ENCODE data around the gene BOK. TPM values are rescaled to one million over a fixed set of nuclear protein-coding genes. Genes with fewer than 3 reads are reported as not detected.

Gene BOK
- total and polyA plus RNA-seq, 2 experiments from 2014 or later: 32.2 to 45.8 TPM

DNA sequence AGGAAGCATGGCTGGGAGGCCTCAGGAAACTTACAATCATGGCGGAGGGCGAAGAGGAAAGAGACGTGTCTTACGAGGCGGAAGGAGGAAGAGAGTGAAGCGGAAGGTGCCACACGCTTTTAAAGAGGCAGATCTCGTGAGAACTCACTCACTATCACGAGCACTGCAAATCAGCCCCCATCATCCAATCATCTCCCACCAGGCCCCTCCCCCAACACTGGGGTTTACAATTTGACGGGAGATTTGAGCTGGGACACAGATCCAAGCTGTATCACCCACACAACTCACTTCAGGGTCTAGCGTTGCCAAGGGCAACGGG is 5.1 kb upstream of the BOK start:
- Histone ChIP-seq H3K27ac (no peak overlapping the region), H3K4me1 (ENCODE audit: low read depth) (no peaks in the 10 kb centered on the region), H3K27me3 (no peaks in the 10 kb centered on the region), H3K36me3 (no peaks in the 10 kb centered on the region), H3K9me3 (ENCODE audit: low read depth) (no peaks in the 10 kb centered on the region), H3K4me3 (no peak overlapping the region)
- TF ChIP-seq, protein P1, sequence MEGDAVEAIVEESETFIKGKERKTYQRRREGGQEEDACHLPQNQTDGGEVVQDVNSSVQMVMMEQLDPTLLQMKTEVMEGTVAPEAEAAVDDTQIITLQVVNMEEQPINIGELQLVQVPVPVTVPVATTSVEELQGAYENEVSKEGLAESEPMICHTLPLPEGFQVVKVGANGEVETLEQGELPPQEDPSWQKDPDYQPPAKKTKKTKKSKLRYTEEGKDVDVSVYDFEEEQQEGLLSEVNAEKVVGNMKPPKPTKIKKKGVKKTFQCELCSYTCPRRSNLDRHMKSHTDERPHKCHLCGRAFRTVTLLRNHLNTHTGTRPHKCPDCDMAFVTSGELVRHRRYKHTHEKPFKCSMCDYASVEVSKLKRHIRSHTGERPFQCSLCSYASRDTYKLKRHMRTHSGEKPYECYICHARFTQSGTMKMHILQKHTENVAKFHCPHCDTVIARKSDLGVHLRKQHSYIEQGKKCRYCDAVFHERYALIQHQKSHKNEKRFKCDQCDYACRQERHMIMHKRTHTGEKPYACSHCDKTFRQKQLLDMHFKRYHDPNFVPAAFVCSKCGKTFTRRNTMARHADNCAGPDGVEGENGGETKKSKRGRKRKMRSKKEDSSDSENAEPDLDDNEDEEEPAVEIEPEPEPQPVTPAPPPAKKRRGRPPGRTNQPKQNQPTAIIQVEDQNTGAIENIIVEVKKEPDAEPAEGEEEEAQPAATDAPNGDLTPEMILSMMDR (IDR thresholded peaks at IDR 0.05; ENCODE audit: low read depth, low read length): no peak
- no peak for DNase-seq (ENCODE audit: low read depth in 1 of 2, low spot score in 1 of 2)

DNA sequence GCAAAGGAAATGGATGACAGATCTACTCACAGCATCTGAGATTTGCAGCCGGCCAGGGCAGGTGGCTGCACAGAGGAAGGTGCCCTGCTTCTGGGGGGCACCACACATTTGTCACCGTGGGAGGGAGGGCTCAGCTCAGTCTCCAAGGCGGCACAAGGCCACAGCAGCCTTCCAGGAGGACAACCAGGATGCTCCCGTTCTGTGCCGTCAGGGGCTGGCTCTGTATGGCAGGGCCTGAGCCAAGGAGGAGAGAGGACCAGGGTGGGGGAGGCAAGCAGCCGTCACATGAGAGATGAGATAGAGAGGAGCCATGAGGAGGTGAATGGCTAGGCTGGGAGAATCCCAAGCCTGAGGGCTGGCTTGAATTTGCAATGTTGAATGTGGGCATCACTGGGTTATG is 4.6 kb upstream of the BOK start:
- Histone ChIP-seq H3K27me3 (no peaks in the 10 kb centered on the region), H3K4me1 (ENCODE audit: low read depth) (no peaks in the 10 kb centered on the region), H3K36me3 (no peaks in the 10 kb centered on the region), H3K4me3 (no peak overlapping the region), H3K27ac (no peak overlapping the region), H3K9me3 (ENCODE audit: low read depth) (no peaks in the 10 kb centered on the region)
- TF ChIP-seq, protein P1 (IDR thresholded peaks at IDR 0.05; ENCODE audit: low read depth, low read length): no peak
- DNase-seq (ENCODE audit: low read depth in 1 of 2, low spot score in 1 of 2): no peak

DNA sequence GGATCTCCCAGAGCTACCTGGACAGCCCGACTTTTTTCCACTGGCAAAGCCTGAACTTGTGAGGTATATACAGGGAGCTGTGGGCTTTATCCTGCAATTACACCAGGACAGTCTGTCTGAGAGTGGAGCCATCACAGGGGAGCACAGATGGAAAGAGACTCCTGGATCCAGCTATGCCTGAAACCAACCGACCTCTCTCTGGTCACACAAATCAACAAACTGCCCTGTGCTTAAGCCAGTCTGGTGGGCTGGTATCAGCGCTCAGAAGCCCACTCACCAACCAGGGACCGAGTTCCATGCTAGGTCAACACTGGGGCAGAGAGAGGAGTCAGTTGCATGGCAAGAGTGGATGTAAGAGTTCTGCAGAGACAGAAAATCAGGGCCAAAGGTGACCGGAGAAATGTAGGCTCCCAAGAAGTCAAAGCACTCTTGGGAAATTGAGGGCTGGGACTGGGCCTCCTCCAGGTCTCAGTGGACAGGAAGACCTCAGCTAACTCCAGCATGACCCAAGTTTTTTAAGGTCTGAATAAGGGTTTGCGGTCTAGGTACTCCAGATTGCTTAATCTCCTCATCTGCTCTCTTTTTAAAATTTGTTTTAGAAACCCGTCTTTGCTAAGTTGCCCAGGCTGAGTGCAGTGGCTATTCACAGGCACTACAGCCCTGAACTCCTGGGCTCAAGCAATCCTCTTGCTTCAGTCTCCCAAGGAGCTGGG is 3.8 kb upstream of the BOK start:
- Histone ChIP-seq H3K4me1 (ENCODE audit: low read depth) (no peaks in the 10 kb centered on the region), H3K27ac (no peak overlapping the region), H3K4me3 (no peak overlapping the region), H3K36me3 (no peaks in the 10 kb centered on the region), H3K9me3 (ENCODE audit: low read depth) (no peaks in the 10 kb centered on the region), H3K27me3 (no peaks in the 10 kb centered on the region)
- DNase-seq (ENCODE audit: low read depth in 1 of 2, low spot score in 1 of 2): no peak
- TF ChIP-seq, protein P1 (IDR thresholded peaks at IDR 0.05; ENCODE audit: low read depth, low read length): no peak

DNA sequence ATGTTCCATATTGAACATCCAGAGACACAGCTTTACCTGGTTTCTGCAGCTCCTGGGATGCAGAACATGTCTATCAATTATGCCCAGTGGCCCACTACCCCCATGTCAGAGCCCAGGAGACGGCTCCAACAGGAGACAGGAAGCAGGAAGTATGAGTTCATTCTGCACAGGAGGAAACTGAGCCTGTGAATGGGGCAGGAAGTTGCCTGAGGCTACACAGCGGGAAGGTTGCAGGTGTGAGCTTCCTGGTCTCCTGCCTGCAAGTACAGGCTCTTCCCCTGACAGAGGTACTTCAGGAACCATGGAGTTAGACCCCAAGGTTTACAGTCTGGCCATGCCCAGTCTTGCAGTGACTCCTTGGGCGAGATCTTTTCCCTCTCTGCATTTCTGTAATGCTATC is 2.8 kb upstream of the BOK start:
- DNase-seq (ENCODE audit: low read depth in 1 of 2, low spot score in 1 of 2): no peak
- H3K4me3 ChIP-seq: no peak overlapping the region
- H3K27ac ChIP-seq: no peak overlapping the region
- H3K36me3 ChIP-seq: no peaks in the 10 kb centered on the region
- H3K4me1 ChIP-seq (ENCODE audit: low read depth): no peaks in the 10 kb centered on the region
- H3K9me3 ChIP-seq (ENCODE audit: low read depth): no peaks in the 10 kb centered on the region
- H3K27me3 ChIP-seq: no peaks in the 10 kb centered on the region
- TF ChIP-seq, protein P1 (IDR thresholded peaks at IDR 0.05; ENCODE audit: low read depth, low read length): no peak

DNA sequence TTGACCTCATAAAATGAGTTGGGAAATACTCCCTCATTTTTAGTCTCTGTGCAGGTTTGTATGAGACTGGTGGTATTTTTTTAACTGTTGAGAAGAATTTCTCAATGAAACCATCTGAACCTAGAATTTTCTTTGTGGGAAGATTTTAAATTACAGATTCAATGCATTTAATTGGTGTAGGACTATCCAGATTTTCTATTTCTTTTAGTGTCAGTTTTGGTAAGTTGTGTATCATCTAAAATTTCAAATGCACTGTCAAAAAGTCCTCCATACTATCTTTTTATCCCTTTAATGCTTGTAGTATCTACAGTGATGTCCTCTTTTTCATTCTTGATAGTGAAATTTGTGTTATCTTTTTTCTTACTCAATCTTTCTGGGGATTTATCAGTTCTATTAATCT is 1.8 kb upstream of the BOK start:
- Histone ChIP-seq H3K9me3 (ENCODE audit: low read depth) (no peaks in the 10 kb centered on the region), H3K27me3 (no peaks in the 10 kb centered on the region), H3K27ac (no peak overlapping the region), H3K4me1 (ENCODE audit: low read depth) (no peaks in the 10 kb centered on the region), H3K36me3 (no peaks in the 10 kb centered on the region), H3K4me3 (no peak overlapping the region)
- TF ChIP-seq, protein P1 (IDR thresholded peaks at IDR 0.05; ENCODE audit: low read depth, low read length): no peak
- no peak for DNase-seq (ENCODE audit: low read depth in 1 of 2, low spot score in 1 of 2)

Data from cardiac muscle cell (in vitro differentiated cells and primary cell).